HepG2 (cell line): ENCODE measurements around the gene PASD1.

Experiments
- AGO1 ChIP-seq: fragments of 200-400 bp; formaldehyde crosslinking; IDR thresholded peaks from 2 replicates; pipeline ENCODE4 v1.6.1; 2017; ENCODE audit warnings: mild to moderate bottlenecking, low read depth, low read length, moderate library complexity; ENCODE audit not compliant: poor library complexity, severe bottlenecking
- JUND ChIP-seq: sonication (generic); formaldehyde crosslinking; IDR thresholded peaks from 2 replicates; pipeline ENCODE4 v1.8.0; 2022; ENCODE audit warnings: mild to moderate bottlenecking, missing genetic modification reagents
- NCOA1 ChIP-seq: sonication (generic); formaldehyde crosslinking; IDR thresholded peaks from 2 replicates; pipeline ENCODE4 v1.9.0; 2021; ENCODE audit warnings: missing genetic modification reagents
- POLR2AphosphoS5 ChIP-seq: IDR thresholded peaks from 2 replicates; pipeline ENCODE4 v1.6.1; 2012; ENCODE audit warnings: low read depth, low read length
- SAFB2 ChIP-seq: sonication (generic); formaldehyde crosslinking; IDR thresholded peaks from 2 replicates; pipeline ENCODE4 v1.5.1; 2020; ENCODE audit warnings: missing genetic modification reagents, low read depth, mild to moderate bottlenecking, borderline replicate concordance
- SIN3A ChIP-seq: IDR thresholded peaks from 2 replicates; pipeline ENCODE4 v1.6.1; 2011; ENCODE audit warnings: low read depth, mild to moderate bottlenecking, control low read depth, low read length, borderline replicate concordance
- TF ChIP-seq, protein P1 (sequence below): sonication (generic); formaldehyde crosslinking; IDR thresholded peaks from 2 replicates; pipeline ENCODE4 v1.4.0; 2020; ENCODE audit warnings: mild to moderate bottlenecking, missing genetic modification reagents
- TF ChIP-seq, protein P2 (sequence below): sonication (generic); formaldehyde crosslinking; IDR thresholded peaks from 2 replicates; pipeline ENCODE4 v1.4.0; 2020; ENCODE audit warnings: missing genetic modification reagents
- TF ChIP-seq, protein P3 (sequence below): sonication (generic); formaldehyde crosslinking; IDR thresholded peaks from 2 replicates; pipeline ENCODE4 v1.8.1; 2023; ENCODE audit warnings: missing genetic modification reagents, mild to moderate bottlenecking, borderline replicate concordance
- TF ChIP-seq, protein P4 (sequence below): sonication (generic); formaldehyde crosslinking; IDR thresholded peaks from 2 replicates; pipeline ENCODE4 v1.5.0; 2020; ENCODE audit warnings: mild to moderate bottlenecking, missing genetic modification reagents, moderate library complexity
- TF ChIP-seq, protein P5 (sequence below): sonication (generic); formaldehyde crosslinking; IDR thresholded peaks from 2 replicates; pipeline ENCODE4 v1.5.0; 2020; ENCODE audit warnings: mild to moderate bottlenecking, low read depth, missing genetic modification reagents, borderline replicate concordance

DNA sequence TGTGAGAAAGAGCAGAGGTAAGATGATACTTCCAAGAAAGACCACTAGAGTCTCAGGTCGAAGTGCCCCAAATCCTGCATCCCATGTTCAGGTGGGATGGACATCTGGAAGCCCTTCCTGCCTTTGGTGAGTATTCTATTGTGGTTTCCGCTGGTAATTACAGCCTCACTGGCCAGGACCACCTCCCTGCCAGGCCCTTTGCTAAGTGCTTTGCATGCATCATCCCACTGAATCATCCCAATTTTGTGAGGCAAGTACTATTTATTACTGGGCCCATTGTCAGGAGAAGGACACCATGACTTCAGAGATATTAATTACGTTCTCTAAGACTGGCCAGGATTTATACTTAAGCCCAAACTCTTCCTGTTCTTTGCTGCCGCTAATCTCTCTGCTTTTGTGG is 10.7 kb upstream of the PASD1 start:
- TF ChIP-seq POLR2AphosphoS5 (no peak), NCOA1 (CRISPR knock-in tag) (no peak), JUND (no peak), SAFB2 (CRISPR knock-in tag) (no peak), AGO1 (no peak), SIN3A (no peak)
- TF ChIP-seq, protein P1, sequence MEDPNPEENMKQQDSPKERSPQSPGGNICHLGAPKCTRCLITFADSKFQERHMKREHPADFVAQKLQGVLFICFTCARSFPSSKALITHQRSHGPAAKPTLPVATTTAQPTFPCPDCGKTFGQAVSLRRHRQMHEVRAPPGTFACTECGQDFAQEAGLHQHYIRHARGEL (CRISPR knock-in tag), result no peak
- TF ChIP-seq, protein P2, sequence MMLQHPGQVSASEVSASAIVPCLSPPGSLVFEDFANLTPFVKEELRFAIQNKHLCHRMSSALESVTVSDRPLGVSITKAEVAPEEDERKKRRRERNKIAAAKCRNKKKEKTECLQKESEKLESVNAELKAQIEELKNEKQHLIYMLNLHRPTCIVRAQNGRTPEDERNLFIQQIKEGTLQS (CRISPR knock-in tag), result no peak
- TF ChIP-seq, protein P3, sequence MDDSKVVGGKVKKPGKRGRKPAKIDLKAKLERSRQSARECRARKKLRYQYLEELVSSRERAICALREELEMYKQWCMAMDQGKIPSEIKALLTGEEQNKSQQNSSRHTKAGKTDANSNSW (CRISPR knock-in tag), result no peak
- TF ChIP-seq, protein P4, sequence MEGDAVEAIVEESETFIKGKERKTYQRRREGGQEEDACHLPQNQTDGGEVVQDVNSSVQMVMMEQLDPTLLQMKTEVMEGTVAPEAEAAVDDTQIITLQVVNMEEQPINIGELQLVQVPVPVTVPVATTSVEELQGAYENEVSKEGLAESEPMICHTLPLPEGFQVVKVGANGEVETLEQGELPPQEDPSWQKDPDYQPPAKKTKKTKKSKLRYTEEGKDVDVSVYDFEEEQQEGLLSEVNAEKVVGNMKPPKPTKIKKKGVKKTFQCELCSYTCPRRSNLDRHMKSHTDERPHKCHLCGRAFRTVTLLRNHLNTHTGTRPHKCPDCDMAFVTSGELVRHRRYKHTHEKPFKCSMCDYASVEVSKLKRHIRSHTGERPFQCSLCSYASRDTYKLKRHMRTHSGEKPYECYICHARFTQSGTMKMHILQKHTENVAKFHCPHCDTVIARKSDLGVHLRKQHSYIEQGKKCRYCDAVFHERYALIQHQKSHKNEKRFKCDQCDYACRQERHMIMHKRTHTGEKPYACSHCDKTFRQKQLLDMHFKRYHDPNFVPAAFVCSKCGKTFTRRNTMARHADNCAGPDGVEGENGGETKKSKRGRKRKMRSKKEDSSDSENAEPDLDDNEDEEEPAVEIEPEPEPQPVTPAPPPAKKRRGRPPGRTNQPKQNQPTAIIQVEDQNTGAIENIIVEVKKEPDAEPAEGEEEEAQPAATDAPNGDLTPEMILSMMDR (CRISPR knock-in tag), result no peak
- TF ChIP-seq, protein P5, sequence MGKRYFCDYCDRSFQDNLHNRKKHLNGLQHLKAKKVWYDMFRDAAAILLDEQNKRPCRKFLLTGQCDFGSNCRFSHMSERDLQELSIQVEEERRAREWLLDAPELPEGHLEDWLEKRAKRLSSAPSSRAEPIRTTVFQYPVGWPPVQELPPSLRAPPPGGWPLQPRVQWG (CRISPR knock-in tag), result no peak
